ENCODE measurements around the gene ZNF215.
"Not testable (repeated sequence)": the region's sequence is repeated elsewhere in the genome, so short reads cannot be mapped to it uniquely, and the experiment has no call there.

The ZNF215 gene

DNA sequence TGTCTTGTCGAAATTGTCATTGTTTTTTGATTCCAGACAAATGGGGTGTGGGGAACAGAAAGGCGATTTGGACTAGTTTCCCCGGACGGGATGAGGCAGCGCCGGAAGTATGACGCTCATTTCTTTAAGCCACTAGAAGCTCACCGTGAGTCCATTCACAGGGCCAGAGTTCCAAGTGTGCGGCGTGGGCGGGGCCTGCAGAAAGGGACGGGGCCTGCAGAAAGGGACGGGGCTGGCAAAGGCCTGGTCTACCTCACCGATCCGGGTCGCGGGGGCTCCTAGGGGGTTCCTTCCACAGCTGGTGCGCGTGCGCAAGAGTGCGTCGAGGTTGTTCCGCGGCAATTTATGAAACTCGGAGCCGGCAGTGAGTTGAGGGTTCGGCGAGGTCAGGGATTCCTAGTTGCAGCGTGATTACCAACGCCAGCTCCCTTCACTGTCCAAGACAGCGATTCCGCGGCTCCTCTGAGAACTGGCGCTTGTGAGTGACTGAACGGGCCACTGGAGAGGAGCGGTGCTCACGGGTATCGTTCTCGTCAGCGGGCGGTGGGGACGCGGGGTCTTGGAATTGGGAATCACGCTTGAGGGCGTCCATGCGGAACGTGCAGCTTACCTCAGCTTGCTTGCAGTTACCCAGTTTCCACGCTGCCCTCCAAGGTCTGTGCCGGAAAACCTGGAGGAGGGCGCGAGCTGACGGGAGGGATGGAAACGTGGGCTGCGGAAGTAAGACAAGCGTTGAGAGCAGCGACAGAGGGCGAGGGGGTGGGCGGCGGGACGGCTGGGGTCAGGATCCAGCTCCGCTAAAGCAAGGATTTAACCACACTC, at the start of gene ZNF215:
Gene ZNF215 (plus strand): TSS at position 219 of the 822 bp plus-strand sequence. CDS start 5,847 bp downstream, outside the sequence.
- peak in 1 of 2 donors; percentile 28 for DNase-seq (ENCODE audit: low read depth in 2 of 2)

DNA sequence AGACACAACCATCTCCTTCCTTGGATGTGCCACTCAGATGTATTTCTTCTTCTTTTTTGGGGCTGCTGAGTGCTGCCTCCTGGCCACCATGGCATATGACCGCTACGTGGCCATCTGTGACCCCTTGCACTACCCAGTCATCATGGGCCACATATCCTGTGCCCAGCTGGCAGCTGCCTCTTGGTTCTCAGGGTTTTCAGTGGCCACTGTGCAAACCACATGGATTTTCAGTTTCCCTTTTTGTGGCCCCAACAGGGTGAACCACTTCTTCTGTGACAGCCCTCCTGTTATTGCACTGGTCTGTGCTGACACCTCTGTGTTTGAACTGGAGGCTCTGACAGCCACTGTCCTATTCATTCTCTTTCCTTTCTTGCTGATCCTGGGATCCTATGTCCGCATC, 49.3 kb upstream of the ZNF215 start:
- no peak for DNase-seq (ENCODE audit: low read depth in 2 of 2)

DNA sequence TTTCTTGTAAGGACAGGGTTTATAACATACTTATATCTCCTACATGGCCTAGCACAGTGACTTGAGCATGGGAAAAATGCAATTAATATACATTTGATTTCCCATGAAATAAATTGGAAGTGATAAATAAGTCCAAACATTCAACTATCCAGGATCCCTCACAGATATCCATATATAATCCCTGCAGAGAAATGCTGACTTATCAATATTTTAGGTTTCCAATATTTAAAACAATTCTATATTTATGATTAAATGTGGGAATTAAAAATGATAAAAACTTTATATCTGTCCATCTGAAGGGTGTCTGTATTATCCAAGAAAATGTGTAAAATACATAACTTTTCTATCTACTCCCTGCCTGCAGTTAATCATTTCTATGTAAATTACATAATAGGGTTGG, 43.5 kb upstream of the ZNF215 start:
- no peak for DNase-seq (ENCODE audit: low read depth in 2 of 2)

DNA sequence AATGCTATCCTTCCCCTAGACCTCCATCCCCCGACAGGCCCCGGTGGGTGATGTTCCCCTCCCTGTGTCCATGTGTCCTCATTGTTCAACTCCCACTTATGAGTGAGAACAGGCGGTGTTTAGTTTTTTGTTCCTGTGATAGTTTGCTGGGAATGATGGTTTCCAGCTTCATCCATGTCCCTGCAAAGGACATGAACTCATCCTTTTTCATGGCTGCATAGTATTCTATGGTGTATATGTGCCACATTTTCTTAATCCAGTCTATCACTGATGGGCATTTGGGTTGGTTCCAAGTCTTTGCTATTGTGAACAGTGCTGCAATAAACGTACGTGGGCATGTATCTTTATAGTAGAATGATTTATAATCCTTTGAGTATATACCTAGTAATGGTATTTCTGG, 38.5 kb upstream of the ZNF215 start:
- DNase-seq (ENCODE audit: low read depth in 2 of 2): not testable (repeated sequence)

DNA sequence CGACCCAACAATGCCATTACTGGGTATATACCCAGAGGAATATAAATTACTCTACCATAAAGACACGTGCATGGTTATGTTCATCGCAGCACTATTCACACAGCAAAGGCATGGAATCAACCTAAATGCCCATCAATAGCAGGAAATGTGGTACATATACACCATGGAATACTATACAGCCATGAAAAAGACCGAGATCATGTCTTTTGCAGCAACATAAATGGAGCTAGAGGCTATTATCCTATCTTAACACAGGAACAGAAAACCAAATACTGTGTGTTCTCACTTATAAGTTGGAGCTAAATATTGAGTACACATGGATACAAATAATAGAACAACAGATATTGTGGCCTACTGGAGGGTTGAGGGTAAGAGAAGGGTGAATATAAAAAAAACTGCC, 37.4 kb upstream of the ZNF215 start:
- DNase-seq (ENCODE audit: low read depth in 2 of 2): no peak

DNA sequence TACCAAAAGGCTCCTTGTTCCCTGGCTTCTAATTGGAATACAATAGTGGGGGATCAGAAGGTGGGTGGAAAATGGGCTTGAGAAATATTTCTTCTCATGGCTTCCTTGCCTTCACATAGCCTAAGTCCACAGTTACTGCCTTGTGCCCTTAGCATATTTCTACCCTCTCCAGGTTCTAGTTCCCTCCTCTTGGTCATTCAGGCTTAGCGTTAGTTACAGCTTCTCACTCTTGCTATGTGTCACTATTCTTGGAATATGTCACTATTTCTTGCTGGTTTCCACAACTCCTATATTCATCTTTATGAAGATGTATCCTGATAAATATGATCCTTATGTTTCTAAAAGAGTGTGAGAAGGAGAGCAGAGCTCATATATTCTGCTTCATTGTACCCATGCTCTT, 36.4 kb upstream of the ZNF215 start:
- DNase-seq (ENCODE audit: low read depth in 2 of 2): no peak

DNA sequence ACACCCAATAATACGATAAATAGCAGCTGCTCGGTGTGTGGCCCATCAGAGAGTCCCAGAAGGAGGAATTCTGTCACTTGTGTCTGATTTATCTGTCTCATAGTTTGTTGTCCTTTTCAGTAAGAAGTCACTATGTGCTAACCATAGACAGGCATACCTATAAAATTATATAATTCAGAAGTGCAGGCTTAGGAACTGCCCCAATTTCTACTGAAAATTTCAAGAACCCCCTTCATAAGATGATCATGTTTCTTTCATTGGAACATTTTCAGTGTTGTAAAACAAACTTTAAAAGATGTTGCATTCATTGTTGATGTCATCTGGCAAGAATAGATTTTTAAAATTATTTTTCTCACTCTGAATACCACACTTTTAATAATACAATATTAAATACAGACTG, 33.8 kb upstream of the ZNF215 start, which contains the start of gene OR2D2:
Gene OR2D2 (minus strand): TSS at position 101 of the 400 bp plus-strand sequence. CDS start 0 bp downstream, at position 101.
- DNase-seq (ENCODE audit: low read depth in 2 of 2): no peak

DNA sequence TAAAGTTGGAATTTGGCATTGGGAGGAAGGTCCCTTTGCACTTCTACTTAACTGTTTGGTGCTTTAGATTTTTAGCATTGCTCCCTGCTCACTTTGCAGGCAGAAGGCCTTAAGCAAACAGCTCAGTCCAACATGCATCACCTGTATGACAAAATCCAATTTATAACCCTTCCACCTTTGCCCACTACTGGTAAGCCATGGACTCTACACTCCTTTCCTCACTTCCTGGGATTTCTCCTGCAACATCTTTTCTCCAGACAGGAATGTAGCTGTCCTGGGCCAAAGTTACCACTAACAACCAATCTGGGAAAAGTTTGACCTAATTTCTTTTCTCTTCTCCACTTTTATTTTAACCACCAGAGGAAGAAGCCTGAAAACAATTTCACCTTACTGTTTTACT, 32.1 kb upstream of the ZNF215 start:
- DNase-seq (ENCODE audit: low read depth in 2 of 2): no peak

DNA sequence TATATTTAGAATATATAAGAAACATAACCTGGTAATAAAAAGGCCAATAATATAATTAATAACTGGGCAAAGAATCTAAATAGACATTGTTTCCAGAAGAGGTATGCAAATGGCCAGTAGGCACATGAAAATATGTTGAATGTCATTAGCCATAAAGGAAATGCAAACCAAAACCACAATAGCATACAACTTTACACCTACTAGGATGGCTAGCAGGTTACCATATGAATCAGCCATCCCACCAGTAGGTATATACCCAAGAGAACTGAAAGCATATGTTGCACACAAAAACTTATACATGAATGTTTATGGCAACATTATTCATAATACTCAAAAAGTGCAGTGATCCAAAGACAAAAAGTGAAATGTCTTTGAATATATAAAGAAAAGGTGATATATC, 31.2 kb upstream of the ZNF215 start:
- DNase-seq (ENCODE audit: low read depth in 2 of 2): no peak

DNA sequence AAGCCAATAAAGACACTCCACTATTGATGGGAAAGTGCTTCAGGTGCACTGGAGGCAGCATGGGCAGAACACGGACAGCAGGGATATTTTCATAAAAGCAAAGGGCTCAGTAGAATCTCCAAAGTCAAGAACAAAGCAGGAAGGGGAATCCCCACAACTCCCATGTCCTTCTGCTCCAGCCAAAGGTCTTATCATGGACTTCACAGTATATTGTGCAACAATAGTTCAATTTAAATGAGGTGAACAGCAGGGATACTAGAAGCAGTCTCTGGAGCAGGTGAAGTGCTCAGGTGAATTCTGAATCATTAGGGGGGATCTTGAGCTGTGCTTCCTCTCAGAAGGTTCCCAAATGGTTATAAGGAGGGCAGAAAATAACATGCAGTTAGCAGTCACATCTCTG, 27.3 kb upstream of the ZNF215 start:
- no peak for DNase-seq (ENCODE audit: low read depth in 2 of 2)

DNA sequence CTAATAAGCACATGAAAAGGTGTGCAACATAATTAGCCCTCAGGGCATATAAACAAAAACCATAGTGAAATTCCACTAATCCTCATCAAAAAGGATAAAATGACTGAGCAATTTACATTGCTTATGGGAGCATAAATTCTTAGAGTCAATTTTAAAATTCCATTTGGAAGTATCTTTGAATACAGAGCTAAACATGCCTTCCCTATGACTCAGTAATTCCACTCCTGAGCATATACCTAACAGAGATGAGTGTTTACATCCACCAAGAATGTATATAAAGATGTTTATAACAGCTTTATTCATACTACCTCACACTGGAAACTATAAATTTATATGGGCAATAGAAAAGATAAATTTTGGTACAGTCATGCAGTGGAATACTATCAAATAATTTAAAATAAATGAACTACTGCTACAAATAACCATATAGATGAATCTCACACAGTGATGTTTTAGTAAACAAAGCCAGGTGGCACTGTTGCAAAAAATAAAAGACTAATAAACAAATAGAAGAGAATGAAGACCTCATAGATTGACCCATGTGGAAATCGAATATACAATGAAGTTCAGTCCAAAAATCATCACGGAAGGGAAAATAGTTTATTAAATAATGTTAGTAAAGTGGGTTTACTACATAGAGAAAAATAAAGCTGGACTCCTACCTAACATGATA, 25.8 kb upstream of the ZNF215 start:
- DNase-seq (ENCODE audit: low read depth in 2 of 2): no peak

DNA sequence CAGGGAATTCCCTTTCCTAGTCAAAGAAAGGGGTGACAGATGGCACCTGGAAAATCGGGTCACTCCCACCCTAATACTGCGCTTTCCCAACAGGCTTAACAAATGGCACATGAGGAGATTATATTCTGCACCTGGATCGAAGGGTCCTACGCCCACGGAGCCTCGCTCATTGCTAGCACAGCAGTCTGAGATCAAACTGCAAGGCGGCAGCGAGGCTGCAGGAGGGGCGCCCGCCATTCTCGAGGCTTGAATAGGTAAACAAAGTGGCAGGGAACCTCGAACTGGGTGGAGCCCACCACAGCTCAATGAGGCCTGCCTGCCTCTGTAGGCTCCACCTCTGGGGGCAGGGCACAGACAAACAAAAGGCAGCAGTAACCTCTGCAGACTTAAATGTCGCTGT, 21.4 kb upstream of the ZNF215 start:
- DNase-seq (ENCODE audit: low read depth in 2 of 2): not testable (repeated sequence)

DNA sequence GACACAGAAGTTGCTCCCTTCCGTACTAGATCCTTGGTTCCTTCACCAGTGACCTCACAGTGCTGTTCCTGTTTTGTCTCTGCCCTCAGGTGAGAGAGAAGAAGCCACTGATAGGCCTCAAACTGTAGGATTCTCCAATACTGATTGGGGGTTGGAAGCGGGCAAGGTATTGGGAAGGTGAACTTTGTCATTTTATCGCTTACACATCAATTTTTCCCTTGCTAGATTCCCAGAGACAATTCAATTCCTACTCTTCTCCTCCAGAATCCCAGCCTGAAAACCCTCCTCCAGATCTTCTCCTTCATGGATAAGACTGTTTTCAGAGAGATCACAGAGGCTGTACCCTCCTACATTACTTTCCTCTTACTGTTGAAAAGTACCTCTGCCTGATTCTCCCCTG, 14.8 kb upstream of the ZNF215 start:
- no peak for DNase-seq (ENCODE audit: low read depth in 2 of 2)

DNA sequence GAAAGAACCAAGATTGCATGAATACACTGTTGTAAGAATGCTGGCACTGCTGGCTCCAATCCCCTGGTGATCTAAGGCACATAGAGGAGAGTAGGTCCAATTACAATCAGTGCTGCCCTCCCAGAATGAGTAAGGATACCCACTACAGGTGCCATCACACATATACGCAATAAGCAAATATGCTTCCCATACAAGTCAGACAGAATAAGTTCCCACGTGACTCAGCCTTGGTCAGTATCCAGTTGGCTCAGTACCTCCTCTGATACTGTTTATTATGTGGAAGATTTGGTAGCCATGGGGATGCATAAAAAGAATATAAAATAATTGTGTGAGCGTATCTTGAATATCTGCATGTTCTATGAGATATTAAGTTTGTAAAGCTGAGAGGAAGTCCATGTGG, 14.3 kb upstream of the ZNF215 start:
- no peak for DNase-seq (ENCODE audit: low read depth in 2 of 2)

DNA sequence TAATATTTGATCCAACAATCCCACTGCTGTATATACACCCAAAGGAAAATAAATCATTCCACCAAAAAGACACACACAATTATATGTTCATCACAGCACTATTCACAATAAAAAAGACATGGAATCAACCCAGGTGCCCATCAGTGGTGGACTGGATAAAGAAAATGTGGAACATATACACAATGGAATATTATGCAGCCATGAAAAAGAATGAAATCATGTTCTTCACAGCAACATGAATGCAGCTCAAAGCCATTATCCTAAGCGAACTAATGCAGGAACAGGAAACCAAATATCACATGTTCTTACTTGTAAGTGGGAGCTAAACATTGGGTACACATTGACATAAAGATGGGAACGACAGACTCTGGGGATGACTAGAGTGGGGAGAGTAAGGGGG, 6.5 kb upstream of the ZNF215 start:
- DNase-seq (ENCODE audit: low read depth in 2 of 2): no peak

DNA sequence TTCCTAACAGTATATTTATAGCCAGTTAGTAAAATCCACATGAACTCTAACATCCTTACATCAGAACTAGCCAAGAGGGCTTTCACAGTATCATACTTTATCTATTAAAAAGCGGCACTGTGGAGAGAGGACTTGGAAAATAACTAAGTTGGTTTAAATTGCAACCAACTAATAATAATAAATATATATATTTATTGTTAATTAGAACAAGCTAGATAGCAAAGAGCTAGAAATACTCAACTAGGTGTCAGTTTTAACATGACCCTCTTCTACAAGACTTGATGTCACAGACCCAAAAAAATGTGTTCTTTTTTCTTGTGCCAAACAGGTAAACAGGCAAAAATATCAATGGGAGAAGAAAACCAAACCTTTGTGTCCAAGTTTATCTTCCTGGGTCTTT, 5.5 kb upstream of the ZNF215 start, which contains the start of gene OR2D3:
Gene OR2D3 (plus strand): TSS at position 301 of the 400 bp plus-strand sequence. CDS start 0 bp downstream, at position 301.
- no peak for DNase-seq (ENCODE audit: low read depth in 2 of 2)

DNA sequence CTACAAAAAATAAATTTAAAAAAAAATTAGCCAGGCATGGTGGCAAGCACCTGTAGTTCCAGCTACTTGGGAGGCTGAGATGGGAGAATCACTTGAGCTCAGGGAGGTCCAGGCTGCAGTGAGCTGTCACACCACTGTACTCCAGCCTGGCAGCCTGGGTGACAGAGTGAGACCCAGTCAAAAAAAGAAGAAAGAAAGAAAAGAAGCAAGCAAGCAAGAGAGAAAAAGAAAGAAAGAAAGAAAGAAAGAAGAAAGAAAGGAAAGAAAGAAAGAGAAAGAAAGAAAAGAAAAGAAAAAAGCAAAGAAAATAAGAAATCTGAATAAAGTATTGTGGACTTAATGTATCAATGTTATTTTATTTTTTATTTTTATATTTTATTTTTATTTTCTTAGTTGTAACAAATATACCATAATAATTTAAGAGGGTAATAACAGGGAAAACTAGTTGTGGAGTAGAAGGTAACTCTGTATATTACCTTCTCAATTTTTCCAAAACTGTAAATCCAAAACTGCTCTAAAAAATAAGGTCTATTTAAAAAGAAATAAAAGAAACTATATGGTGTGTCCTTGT, 1.1 kb upstream of the ZNF215 start:
- no peak for DNase-seq (ENCODE audit: low read depth in 2 of 2)

DNA sequence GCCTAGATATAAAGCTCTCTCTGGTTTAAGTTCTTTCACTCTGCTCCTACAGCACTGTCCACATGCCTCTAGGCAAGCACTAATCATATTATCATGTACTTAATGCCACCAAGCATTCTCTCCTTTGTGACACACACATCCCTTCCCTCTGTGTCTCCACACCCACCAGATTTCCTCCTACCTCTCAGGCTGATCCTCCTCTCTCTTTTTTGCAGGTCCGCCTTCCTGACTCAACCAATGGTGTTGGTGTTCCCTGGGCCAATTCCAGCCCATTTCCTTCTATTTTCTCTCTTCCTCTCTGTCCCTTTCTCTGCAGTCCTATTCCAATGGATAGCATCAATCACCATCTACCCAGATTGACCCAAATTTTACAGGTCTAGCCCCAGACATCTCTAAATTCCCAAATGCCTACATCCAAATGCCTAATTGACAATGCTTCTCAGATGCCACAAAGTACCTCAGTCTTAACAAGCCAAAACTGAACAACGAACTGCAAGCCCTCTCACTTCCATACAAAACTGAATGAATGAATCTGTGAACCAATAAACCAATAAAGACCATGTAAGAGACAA, 504 bp upstream of the ZNF215 start:
- no peak for DNase-seq (ENCODE audit: low read depth in 2 of 2)

DNA sequence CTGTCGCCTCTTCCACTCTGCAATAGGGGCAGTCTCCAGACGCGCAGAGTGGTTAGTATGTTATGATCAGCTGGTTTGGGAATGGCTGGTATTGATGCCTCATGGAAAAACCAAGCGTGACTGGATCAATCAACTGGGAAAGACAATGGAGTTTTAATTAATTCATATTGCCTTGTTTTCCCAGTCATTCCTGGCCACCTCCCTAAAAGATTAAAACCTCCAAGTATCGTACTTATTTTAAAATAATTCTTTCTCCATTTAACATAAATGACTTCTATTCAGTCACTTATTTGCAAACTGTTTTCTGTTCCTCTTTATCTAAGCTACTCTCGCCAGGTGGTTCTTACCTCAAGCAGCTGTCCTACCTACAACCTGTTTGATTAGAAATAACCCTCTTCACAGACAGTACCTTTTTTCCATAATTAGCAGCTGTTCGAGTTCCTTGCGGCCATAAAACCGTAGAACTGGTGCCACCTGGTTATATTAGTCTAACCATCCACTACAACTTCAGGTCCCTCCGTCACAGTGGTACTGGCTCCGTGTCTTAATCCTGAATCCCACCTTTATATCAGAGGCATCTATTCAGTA, 898 bp downstream of the ZNF215 start:
- no peak for DNase-seq (ENCODE audit: low read depth in 2 of 2)

DNA sequence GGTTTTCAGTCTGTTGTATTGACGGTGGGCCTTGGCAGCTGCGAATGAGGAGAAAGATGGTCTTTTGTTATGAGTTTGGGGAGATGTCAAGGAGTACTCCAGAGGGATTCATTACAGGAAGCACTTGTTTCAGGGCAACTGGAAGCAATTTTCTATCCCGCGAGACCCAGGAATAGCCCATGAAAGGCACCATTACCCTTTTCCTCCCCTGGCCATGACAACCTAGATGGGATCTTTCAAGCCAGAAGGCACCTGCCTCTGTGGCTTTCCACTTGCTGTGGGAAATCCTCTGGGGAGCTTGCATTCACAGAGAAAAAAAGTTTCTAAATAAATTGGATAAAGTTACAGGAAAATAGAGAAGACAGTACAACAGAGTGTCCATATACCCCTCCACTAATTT, 2.7 kb downstream of the ZNF215 start:
- no peak for DNase-seq (ENCODE audit: low read depth in 2 of 2)

DNA sequence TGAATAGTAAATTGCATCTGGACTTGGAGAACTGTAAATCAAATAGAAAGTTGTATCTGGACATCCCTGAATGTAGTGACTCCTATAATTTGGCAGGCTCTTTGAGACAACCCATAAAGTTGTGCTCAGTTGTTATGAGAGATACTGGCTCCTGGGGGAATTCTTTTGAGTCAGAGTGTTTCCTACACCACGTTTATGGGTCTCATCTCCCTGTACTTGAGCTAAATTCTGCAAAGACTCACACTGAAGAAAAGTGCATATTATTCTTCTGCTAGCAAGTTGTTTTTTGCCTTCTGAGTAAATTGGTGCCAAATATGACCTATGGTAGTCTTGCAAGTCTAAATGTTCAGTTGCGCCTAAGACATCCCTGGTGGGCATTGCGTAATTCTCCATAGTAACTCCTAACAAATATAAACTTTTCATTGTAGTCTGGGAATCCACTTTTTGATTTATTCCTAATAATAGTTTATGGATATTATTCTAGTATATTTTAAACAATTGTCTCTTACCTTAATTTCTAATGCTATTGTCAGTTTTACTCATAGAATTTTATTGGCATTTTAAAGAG, 5.0 kb downstream of the ZNF215 start:
- no peak for DNase-seq (ENCODE audit: low read depth in 2 of 2)

DNA sequence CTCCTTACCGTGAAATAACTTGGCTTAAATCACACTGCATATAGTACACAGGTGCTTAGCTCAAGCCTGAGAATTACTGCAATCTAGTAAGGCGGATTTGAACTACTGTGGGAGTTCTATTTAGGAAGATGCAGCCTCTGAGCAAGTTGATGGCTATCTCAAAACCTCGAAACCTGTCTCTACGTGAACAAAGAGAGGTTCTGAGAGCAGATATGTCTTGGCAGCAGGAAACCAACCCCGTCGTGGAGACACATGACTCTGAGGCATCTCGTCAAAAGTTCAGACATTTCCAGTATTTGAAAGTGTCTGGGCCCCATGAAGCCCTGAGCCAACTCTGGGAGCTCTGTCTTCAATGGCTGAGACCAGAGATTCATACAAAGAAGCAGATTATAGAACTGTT, 5.9 kb downstream of the ZNF215 start:
- DNase-seq (ENCODE audit: low read depth in 2 of 2): no peak

Measured in stimulated activated CD4-positive, alpha-beta T cell treated with anti-CD3 and anti-CD28 coated beads, Interleukin-4, amount 100 ng/mL, for 48 hours (primary cell).